ENCODE results near the gene PTTG1IP.

Gene PTTG1IP

DNA sequence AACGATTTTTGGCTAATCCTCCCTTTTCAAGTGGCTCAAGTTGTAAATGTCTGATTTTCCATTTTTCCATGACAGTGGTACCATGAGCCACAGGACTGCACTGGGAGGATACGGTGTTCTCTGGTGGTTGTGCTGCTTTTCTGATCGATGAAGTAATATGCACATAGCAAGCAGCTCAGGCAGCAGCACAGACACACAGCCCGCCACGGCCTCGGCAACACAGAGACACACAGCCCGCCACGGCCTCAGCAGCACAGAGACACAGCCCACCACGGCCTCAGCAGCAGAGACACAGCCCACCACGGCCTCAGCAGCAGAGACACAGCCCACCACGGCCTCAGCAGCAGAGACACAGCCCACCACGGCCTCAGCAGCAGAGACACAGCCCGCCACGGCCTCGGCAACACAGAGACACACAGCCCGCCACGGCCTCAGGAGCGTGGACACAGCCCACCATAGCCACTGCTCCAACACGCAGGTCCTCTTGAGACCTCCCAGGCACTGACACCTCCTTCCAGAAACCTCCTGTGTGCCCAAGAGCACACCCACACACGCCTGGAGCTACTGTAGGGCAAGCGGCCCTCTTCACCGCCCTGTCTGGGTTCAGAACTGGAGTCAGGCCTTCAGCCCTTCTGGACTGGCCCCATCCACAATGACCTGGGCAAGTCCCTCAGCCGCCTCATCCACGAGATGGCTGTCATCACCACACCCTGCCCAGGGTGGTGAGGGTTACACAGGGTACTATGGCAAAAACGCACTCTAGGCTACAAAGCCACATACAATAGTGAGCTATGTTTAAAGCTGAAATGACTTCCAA lies 10.4 kb downstream of the PTTG1IP start:
- Histone ChIP-seq H3K36me3 (ENCODE audit: insufficient read depth) (no peaks in the 10 kb centered on the region; the same call in 1 of the 2 replicates), H3K4me3 (IDR thresholded peaks at IDR 0.05; ENCODE audit: insufficient read depth, low read depth, low read length) (no peak overlapping the region), H3K4me1 (ENCODE audit: low read depth, poor library complexity, severe bottlenecking) (peaks cover 15% of the 10 kb centered on the region), H3K27ac (no peak overlapping the region), H3K79me2 (ENCODE audit: insufficient read depth, low read depth) (peaks cover 16% of the 10 kb centered on the region; the same call in 1 of the 2 replicates), H3K4me2 (no peak overlapping the region), H2AFZ (ENCODE audit: low read depth) (no peak overlapping the region), H4K20me1 (ENCODE audit: insufficient read depth) (no peaks in the 10 kb centered on the region), H3K9ac (no peak overlapping the region), H3K27me3 (ENCODE audit: insufficient read depth, low read depth) (no peaks in the 10 kb centered on the region)
- TF ChIP-seq, protein P1, sequence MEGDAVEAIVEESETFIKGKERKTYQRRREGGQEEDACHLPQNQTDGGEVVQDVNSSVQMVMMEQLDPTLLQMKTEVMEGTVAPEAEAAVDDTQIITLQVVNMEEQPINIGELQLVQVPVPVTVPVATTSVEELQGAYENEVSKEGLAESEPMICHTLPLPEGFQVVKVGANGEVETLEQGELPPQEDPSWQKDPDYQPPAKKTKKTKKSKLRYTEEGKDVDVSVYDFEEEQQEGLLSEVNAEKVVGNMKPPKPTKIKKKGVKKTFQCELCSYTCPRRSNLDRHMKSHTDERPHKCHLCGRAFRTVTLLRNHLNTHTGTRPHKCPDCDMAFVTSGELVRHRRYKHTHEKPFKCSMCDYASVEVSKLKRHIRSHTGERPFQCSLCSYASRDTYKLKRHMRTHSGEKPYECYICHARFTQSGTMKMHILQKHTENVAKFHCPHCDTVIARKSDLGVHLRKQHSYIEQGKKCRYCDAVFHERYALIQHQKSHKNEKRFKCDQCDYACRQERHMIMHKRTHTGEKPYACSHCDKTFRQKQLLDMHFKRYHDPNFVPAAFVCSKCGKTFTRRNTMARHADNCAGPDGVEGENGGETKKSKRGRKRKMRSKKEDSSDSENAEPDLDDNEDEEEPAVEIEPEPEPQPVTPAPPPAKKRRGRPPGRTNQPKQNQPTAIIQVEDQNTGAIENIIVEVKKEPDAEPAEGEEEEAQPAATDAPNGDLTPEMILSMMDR (conservative IDR thresholded peaks at IDR 0.05; ENCODE audit: low read depth, low read length), result no peak

DNA sequence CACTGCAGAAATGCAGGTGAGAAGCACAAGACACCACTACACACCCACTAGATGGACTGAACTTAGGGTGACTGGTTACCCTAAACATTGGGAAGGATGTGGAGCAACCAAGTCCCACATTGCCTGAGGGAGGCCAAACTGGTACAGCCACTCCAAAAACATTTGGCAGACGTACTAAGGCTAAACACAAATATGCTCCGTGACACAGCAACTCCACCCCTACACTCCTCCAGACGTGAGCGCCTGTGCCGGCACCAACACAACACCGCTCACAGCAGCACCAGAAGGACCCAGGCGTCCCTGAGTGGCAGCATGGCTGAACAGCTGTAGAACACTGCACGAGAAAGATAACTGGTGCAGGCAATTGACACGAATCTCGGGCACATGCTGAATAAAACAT lies 14.7 kb downstream of the PTTG1IP start:
- TF ChIP-seq, protein P1 (conservative IDR thresholded peaks at IDR 0.05; ENCODE audit: low read depth, low read length), result no peak
- Histone ChIP-seq H3K4me1 (ENCODE audit: low read depth, poor library complexity, severe bottlenecking) (no peaks in the 10 kb centered on the region), H3K36me3 (ENCODE audit: insufficient read depth) (peaks cover 7% of the 10 kb centered on the region), H3K4me2 (no peak overlapping the region), H3K9ac (no peak overlapping the region), H3K79me2 (ENCODE audit: insufficient read depth, low read depth) (0 out of 2 replicates have a peak, but pooled peaks cover 7% of the 10 kb centered on the region), H3K27ac (no peak overlapping the region), H3K27me3 (ENCODE audit: insufficient read depth, low read depth) (no peaks in the 10 kb centered on the region), H2AFZ (ENCODE audit: low read depth) (no peak overlapping the region), H4K20me1 (ENCODE audit: insufficient read depth) (no peaks in the 10 kb centered on the region), H3K4me3 (IDR thresholded peaks at IDR 0.05; ENCODE audit: insufficient read depth, low read depth, low read length) (no peak overlapping the region)

DNA sequence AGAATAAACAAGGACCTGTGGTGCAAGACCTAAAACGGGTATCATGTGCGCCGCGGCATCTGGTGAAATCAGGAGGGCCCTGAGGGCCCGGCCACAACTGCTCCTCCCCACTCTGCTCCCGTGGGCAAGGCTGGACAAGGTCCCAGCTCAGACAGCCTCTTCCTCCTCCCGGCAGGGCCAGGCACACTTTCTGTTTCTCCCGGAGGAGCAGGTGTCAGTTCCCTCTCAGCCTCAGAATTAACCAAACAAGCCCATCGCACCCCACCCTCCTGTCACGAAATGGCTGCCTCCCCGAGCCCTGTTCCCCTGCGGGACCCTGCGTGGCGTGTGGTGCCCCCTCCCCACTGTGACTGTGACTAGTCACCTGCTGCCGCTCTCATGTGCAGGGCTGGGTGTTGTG lies 15.2 kb downstream of the PTTG1IP start:
- TF ChIP-seq, protein P1 (conservative IDR thresholded peaks at IDR 0.05; ENCODE audit: low read depth, low read length), result no peak
- no peaks in the 10 kb centered on the region for H4K20me1 ChIP-seq (ENCODE audit: insufficient read depth)
- no peak overlapping the region for H3K9ac ChIP-seq
- no peak overlapping the region for H3K4me2 ChIP-seq
- H3K27me3 ChIP-seq (ENCODE audit: insufficient read depth, low read depth), result no peaks in the 10 kb centered on the region
- H3K4me1 ChIP-seq (ENCODE audit: low read depth, poor library complexity, severe bottlenecking), result no peaks in the 10 kb centered on the region
- no peak overlapping the region for H2AFZ ChIP-seq (ENCODE audit: low read depth)
- no peak overlapping the region for H3K4me3 ChIP-seq (IDR thresholded peaks at IDR 0.05; ENCODE audit: insufficient read depth, low read depth, low read length)
- H3K27ac ChIP-seq, result no peak overlapping the region
- 0 out of 2 replicates have a peak, but pooled peaks cover 2% of the 10 kb centered on the region for H3K79me2 ChIP-seq (ENCODE audit: insufficient read depth, low read depth)
- H3K36me3 ChIP-seq (ENCODE audit: insufficient read depth), result peaks cover 7% of the 10 kb centered on the region

DNA sequence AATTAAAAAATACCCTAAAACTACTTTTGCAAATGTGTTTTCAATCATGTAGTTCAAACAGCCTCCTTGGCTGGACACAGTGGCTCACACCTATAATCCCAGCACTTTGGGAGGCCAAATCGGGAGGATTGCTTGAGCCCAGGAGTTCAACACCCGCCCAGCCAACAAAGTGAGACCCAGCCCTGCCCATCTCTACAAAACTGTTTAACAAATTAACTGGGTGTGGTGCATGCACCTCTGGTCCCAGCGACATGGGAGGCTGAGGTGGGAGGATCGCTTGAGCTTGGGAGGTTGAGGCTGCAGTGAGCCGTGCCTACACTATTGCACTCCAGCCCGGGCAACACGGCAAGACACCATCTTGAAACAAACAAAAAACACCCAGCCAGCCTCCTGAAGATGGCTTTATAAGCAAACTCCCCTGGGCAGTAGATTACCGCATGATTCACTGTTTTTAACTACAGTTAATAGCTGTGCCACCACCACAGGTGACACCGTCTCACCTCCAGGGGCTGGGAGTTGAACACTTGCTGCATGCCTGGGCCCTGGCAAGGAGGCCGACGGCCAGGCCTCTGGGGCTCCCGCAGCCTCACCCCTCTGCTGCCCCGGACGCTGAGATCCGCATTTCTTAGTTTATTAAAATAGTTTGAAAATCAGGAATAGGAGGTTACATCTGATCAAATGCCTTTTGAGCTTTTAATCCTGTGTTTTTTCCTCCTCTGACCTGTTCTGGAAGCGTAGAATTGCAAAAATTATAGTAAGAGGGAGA lies 16.2 kb downstream of the PTTG1IP start:
- Histone ChIP-seq H3K4me1 (ENCODE audit: low read depth, poor library complexity, severe bottlenecking) (no peaks in the 10 kb centered on the region), H2AFZ (ENCODE audit: low read depth) (no peak overlapping the region), H3K27me3 (ENCODE audit: insufficient read depth, low read depth) (no peaks in the 10 kb centered on the region), H3K9ac (no peak overlapping the region), H4K20me1 (ENCODE audit: insufficient read depth) (no peaks in the 10 kb centered on the region), H3K4me2 (no peak overlapping the region), H3K36me3 (ENCODE audit: insufficient read depth) (peaks cover 7% of the 10 kb centered on the region), H3K79me2 (ENCODE audit: insufficient read depth, low read depth) (no peaks in the 10 kb centered on the region), H3K27ac (no peak overlapping the region), H3K4me3 (IDR thresholded peaks at IDR 0.05; ENCODE audit: insufficient read depth, low read depth, low read length) (no peak overlapping the region)
- TF ChIP-seq, protein P1 (conservative IDR thresholded peaks at IDR 0.05; ENCODE audit: low read depth, low read length), result no peak
